ENCODE results near the gene HOXA3. TPM values are rescaled to one million over a fixed set of nuclear protein-coding genes. Genes with fewer than 3 reads are reported as not detected.

HOXA3 gene
- total and polyA plus RNA-seq, 2 of the 13 experiments (the other 11 are each of a cell fraction or from before 2014, with no cell fraction given), result 2.9 to 4.6 TPM

DNA sequence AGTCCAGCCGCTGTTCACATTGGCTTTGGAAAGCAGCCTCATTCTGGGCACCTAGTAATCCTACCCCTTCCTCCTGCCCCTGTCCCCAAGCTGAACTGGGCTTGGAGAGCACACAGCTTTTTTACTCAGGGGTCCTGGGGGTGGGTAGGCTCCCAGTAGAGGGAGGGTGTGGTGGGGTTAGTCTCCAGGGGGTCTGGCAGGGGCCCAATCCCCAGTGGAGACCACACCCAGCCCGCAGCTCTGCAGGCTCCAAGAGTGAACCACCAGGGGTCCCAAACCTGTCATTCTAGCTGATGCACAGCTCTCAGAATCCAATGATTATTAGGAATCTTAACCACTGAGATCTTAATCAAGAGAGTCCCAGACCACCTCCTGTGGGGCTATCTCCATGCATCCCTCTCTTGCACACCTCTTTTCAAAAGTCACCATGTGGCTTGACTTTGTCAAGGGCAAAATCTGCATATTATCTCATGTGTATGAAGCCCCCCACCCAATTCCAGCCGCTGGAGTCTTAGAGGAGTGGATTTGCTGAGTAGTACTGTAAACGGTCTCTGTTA is 30.0 kb upstream of the HOXA3 start (continued):
- TF ChIP-seq, protein P1, sequence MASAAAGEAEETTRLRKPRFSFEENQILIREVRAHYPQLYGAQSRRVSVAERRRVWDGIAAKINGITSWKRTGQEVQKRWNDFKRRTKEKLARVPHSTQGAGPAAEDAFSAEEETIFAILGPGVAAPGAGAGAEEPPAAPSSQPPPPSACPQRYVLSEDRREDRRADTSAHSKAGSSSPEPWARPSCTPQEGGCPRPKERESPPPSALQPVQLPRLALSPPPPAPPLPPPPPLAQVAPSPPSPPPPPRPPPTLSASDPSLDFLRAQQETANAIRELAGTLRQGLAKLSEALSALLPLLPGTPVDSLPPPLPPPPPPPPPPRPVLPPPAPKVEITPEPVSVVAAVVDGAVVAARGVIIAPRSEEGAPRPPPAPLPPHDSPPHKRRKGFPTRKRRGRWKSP (CRISPR knock-in tag; IDR thresholded peaks at IDR 0.05), result no peak

DNA sequence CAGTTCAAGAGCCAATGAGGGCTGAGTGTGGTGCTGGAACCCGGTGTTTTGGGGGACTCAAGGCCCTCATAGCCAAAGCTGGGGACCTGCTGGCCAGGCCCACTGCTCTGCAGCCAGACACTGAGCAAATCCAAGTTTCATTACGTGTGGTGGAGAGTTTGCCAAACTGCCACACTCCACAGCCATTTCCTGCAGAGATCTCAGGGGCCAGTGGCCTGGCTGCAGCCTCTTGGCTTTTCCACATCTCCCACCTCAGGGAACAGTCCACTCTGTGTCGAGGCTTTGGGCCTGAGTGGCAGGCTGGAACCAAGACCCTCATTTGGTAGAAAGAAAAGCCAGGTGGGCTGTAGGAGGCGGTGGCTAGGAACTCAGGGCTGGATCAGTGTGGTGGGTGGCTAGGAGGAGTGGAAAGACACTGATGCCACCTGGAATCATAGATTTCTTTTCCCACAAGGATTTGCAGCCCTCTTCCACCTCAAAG is 29.5 kb upstream of the HOXA3 start:
- no peaks in the 10 kb centered on the region for H3K9me3 ChIP-seq (ENCODE audit: low read length)
- FAIRE-seq (no peak), ATAC-seq (no peak), DNase-seq (ENCODE audit: low spot score) (no peak)
- peaks cover 6% of the 10 kb centered on the region; the same call in 1 of the 2 replicates for H4K20me1 ChIP-seq (ENCODE audit: insufficient read depth, low read length)
- H3K4me2 ChIP-seq (ENCODE audit: low read depth, low read length), result no peak overlapping the region
- H3K4me1 ChIP-seq (ENCODE audit: insufficient read depth, low read length), result peaks cover 38% of the 10 kb centered on the region
- CTCF ChIA-PET (ENCODE audit: low intra/inter-chr PET ratio, low total read pairs), result no interaction called here
- WGBS (ENCODE audit: low lambda C conversion rate), result 20% methylated on average over 1 of the region's 4 CpGs
- H3K4me3 ChIP-seq (replicated peaks in 1 of 3; ENCODE audit: insufficient read depth in 1 of 3, low read depth in 2 of 3, low read length in 3 of 3), result no peak overlapping the region
- peaks cover 27 to 90% of the 10 kb centered on the region in 2 experiments for H3K27me3 ChIP-seq (ENCODE audit: control insufficient read depth in 1 of 2, insufficient read depth in 2 of 2, low read length in 2 of 2)
- intact Hi-C loops (cut with micrococcal nuclease; ENCODE audit: unreplicated experiment), result no loop called here
- H2AFZ ChIP-seq (ENCODE audit: low read length), result no peak overlapping the region
- in situ Hi-C loops (cut with HindIII; ENCODE audit: extremely low pct_ligation_motif_present, low pct_unique_long_range_greater_than_20kb), result no loop called here
- H3K9ac ChIP-seq (ENCODE audit: insufficient read depth, low read depth, low read length), result no peak overlapping the region
- no peak overlapping the region for H3K27ac ChIP-seq (ENCODE audit: extremely low read length, insufficient read depth, low read length)
- H3K36me3 ChIP-seq (replicated peaks in 1 of 2; ENCODE audit: control insufficient read depth in 1 of 2, insufficient read depth in 2 of 2, low read length in 2 of 2), result no peaks in the 10 kb centered on the region
- POLR2A ChIA-PET, result no interaction called here
- BruUV-seq (replicated peaks), result no TSS peak
- H3K79me2 ChIP-seq (ENCODE audit: insufficient read depth, low read length), result no peaks in the 10 kb centered on the region
- TF ChIP-seq, protein P2, sequence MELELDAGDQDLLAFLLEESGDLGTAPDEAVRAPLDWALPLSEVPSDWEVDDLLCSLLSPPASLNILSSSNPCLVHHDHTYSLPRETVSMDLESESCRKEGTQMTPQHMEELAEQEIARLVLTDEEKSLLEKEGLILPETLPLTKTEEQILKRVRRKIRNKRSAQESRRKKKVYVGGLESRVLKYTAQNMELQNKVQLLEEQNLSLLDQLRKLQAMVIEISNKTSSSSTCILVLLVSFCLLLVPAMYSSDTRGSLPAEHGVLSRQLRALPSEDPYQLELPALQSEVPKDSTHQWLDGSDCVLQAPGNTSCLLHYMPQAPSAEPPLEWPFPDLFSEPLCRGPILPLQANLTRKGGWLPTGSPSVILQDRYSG (CRISPR knock-in tag; IDR thresholded peaks at IDR 0.05), result no peak
- TF ChIP-seq ZNF251 (CRISPR knock-in tag; IDR thresholded peaks at IDR 0.05) (no peak), ZNF749 (CRISPR knock-in tag; IDR thresholded peaks at IDR 0.05; ENCODE audit: borderline replicate concordance) (no peak), ATF7 (IDR thresholded peaks at IDR 0.05) (no peak), ATF7 (CRISPR knock-in tag; IDR thresholded peaks at IDR 0.05) (no peak), KLF11 (CRISPR knock-in tag; IDR thresholded peaks at IDR 0.05) (no peak), ZNF879 (CRISPR knock-in tag; IDR thresholded peaks at IDR 0.05) (no peak), CENPT (CRISPR knock-in tag; IDR thresholded peaks at IDR 0.05; ENCODE audit: low read depth) (no peak), ZNF337 (CRISPR knock-in tag; IDR thresholded peaks at IDR 0.05; ENCODE audit: borderline replicate concordance, low read depth) (no peak)
- TF ChIP-seq, protein P3, sequence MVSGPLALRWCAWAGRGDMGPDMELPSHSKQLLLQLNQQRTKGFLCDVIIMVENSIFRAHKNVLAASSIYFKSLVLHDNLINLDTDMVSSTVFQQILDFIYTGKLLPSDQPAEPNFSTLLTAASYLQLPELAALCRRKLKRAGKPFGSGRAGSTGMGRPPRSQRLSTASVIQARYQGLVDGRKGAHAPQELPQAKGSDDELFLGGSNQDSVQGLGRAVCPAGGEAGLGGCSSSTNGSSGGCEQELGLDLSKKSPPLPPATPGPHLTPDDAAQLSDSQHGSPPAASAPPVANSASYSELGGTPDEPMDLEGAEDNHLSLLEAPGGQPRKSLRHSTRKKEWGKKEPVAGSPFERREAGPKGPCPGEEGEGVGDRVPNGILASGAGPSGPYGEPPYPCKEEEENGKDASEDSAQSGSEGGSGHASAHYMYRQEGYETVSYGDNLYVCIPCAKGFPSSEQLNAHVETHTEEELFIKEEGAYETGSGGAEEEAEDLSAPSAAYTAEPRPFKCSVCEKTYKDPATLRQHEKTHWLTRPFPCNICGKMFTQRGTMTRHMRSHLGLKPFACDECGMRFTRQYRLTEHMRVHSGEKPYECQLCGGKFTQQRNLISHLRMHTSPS (CRISPR knock-in tag; IDR thresholded peaks at IDR 0.05; ENCODE audit: low read depth), result no peak
- TF ChIP-seq, protein P4, sequence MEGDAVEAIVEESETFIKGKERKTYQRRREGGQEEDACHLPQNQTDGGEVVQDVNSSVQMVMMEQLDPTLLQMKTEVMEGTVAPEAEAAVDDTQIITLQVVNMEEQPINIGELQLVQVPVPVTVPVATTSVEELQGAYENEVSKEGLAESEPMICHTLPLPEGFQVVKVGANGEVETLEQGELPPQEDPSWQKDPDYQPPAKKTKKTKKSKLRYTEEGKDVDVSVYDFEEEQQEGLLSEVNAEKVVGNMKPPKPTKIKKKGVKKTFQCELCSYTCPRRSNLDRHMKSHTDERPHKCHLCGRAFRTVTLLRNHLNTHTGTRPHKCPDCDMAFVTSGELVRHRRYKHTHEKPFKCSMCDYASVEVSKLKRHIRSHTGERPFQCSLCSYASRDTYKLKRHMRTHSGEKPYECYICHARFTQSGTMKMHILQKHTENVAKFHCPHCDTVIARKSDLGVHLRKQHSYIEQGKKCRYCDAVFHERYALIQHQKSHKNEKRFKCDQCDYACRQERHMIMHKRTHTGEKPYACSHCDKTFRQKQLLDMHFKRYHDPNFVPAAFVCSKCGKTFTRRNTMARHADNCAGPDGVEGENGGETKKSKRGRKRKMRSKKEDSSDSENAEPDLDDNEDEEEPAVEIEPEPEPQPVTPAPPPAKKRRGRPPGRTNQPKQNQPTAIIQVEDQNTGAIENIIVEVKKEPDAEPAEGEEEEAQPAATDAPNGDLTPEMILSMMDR (CRISPR knock-in tag; IDR thresholded peaks at IDR 0.05), result no peak
- TF ChIP-seq, protein P5, sequence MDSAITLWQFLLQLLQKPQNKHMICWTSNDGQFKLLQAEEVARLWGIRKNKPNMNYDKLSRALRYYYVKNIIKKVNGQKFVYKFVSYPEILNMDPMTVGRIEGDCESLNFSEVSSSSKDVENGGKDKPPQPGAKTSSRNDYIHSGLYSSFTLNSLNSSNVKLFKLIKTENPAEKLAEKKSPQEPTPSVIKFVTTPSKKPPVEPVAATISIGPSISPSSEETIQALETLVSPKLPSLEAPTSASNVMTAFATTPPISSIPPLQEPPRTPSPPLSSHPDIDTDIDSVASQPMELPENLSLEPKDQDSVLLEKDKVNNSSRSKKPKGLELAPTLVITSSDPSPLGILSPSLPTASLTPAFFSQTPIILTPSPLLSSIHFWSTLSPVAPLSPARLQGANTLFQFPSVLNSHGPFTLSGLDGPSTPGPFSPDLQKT (CRISPR knock-in tag; IDR thresholded peaks at IDR 0.05; ENCODE audit: borderline replicate concordance), result no peak

All from HepG2 (cell line).